HG02571 (cell line): ENCODE data around the gene HDGFL2.
"Not testable (repeated sequence)": the region's sequence is repeated elsewhere in the genome, so short reads cannot be mapped to it uniquely, and the experiment has no call there.

Experiments
- ATAC-seq: cut with Tn5 transposase; IDR thresholded peaks from one replicate; pipeline ENCODE4 v1.9.1; 2021; ENCODE audit warnings: mild to moderate bottlenecking, moderate library complexity; ENCODE audit not compliant: unreplicated experiment

The HDGFL2 gene

DNA sequence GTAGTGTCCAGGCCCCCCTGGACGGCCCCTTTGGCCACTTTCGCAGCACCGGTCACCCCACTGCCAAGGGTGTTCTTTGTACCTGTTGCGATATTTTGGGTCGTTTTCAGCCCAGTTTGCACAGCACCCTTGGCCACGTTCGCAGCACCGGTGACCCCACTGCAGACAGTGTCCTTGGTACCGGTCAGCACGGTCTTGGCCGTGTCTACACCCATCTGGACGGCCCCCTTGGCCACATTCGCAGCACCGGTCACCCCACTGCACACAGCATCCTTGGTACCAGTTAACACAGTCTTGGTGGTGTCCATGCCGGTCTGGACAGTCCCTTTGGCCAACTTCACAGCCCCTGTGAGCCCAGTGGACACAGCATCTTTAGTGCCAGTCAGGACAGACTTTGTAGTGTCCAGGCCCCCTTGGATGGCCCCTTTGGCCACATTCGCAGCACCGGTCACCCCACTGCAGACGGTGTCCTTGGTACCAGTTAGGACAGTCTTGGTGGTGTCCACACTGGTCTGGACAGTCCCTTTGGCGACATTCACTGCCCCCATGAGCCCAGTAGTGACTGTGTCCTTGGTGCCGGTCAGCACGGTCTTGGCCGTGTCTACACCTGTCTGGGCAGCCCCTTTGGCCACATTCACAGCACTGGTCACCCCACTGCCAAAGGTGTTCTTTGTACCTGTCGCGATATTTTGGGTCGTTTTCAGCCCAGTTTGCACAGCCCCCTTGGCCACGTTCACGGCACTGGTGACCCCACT, 39.4 kb downstream of the HDGFL2 start:
- ATAC-seq = no peak

DNA sequence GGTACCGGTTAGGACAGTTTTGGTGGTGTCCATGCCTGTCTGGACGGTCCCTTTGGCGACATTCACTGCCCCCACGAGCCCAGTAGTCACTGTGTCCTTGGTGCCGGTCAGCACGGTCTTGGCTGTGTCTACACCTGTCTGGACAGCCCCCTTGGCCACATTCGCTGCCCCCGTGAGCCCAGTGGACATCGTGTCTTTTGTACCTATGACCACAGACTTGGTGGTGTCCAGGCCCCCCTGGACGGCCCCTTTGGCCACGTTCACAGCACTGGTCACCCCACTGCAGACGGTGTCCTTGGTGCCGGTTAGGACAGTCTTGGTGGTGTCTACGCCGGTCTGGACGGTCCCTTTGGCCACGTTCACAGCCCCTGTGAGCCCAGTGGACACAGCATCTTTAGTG, 40.0 kb downstream of the HDGFL2 start:
- no peak for ATAC-seq

DNA sequence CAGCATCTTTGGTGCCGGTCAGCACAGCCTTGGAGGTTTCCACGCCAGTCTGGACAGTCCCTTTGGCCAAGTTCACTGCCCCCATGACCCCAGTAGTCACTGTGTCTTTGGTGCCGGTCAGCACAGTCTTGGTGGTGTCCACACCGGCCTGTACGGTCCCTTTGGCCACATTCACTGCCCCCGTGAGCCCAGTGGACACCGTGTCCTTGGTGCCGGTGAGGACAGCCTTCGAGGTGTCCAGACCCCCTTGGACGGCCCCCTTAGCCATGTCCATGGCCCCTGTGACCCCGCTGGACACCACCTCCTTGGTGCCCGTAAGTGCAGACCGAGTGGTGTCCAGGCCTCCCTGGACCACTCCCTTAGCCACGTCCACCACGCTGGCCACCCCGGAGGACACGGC, 41.2 kb downstream of the HDGFL2 start:
- ATAC-seq = no peak

DNA sequence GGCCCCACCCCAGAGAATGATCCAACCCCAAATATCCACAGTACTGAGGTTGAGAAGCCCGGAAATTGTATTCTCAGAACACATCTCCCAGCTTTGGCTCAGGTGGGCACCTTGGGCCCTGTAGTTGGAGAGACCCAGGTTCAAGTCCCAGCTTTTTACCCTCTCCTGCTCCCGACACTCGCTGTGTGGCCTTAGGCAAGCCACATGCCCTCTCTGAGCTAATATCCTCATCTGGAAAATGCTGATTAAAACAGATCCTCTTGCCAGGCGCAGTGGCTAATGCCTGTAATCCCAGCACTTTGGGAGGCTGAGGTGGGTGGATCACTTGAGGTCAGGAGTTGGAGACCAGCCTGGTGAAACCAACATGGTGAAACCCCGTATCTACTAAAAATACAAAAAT, 43.6 kb downstream of the HDGFL2 start:
- no peak for ATAC-seq

DNA sequence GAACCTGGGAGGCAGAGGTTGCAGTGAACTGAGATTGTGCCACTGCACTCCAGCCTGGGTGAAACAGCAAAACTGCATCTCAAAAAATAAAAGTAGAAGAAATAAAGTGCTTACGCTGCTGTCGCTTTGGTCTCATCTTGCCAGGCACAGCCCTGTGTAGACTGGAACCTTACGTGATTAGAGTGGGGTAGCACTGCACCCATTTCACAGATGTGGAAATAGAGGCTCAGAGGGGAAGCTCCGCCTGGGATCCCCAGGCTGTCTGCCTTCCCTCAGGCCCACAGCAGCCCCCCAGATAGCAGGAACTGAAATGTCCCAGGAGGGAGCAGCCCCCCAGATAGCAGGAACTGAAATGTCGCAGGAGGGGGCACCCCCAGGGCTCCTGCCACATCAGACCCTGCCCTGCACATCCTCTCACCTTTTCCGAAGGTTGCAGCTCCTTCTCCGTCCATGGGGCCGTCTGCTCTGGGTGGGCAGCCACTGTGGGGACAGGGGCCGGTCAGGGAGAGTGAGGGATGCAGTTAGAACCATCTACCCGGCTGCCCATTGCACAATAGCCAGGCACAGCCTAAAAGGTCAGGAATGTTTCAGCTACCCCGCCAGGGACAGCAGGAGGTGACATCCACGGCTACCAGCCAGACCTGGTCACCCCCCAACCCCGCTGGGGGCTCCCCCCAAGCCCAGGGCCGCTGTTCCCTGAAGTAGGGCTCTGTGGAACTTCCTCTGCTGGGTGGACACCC, 44.3 kb downstream of the HDGFL2 start:
- no peak for ATAC-seq

DNA sequence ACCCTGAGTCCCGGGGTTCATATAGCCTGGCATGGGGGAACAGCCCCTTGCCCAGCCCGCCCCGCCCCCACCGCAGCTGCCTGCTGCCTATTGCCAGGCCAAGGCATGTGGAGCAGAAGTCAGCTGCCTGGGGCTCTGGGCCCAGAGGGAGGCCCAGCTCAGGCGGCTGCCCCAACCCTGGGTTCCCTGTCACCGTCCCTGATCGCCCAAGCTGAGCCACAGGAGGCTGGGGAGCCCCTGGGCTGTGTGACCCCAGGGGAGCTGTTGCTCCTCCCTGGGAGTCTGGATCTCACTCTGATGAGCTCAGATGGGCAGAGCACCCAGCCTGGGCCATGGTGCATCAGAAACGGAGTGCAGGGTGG, 44.8 kb downstream of the HDGFL2 start:
- ATAC-seq = no peak

DNA sequence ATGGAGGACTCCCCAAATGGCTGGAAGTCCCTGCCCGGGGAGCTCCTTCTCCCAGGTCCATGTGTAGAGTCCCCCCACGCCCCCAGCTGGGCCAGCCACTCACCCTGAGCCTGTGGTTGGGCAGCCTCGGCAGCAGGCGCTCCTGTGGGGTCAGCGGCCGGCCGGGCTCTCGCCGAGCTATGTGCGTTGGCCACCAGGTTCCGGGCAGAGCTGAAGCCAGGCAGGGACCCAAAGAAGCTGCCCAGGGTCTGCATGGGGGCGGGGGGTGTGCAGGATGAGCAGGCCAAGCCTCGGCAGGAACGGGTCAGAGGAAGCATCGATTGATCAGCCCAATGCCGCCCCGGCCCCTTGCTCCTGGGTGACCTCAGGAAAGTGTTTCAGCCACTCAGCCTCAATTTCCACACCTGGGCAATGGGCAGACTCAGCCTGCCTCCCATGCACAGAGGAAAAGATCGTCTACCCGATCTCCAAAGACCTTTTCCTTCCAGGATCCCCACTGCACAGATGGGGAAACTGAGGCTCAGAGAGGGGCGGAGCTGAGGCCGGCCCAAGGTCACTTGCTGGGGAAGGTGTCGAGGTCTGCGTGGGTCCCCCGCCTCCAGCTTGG, 45.5 kb downstream of the HDGFL2 start:
- no peak for ATAC-seq

DNA sequence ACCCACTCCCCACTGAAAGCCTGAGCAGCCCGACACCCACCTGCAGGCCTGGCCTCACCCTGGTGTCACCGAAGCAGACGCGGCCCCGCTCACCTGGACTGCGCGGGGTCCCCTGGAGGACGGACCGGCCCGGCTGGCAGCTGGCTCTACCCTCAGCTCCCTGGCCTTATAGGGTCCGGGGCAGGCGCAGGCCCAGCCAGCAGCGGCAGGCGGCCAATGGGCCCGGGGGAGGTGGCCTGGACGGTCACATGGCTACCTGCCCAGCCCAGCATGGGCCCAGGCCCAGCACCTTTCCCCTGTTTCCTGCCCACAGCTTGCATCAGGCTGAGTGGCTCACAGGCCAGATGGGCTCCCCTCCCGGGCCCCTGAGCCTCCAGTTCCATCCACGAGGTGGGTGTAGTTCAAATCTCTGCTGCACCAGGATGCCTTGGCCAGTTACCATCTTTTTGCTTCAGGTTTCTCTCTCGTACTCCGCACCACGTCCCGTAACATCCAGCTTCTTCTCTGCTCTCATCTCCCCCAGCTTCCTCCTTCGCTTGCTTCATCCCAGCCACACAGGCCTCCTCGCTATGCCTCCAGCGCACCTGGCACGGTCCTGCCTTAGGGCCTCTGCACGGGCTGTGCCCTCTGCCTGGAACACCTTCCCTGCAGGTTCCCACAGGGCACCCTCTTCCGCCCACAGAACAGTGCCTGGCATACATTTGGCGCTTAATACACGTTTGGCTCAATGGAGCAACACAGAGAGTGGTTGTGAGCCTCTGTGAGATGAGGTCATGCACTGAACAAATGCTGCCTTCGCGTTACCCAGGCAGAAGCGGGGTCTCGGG, 46.5 kb downstream of the HDGFL2 start, which contains the start of gene PLIN4:
TSS of gene PLIN4 (minus strand) at position 142 of the 827 bp plus-strand sequence. CDS start 214 bp downstream, outside the sequence.
- no peak for ATAC-seq

DNA sequence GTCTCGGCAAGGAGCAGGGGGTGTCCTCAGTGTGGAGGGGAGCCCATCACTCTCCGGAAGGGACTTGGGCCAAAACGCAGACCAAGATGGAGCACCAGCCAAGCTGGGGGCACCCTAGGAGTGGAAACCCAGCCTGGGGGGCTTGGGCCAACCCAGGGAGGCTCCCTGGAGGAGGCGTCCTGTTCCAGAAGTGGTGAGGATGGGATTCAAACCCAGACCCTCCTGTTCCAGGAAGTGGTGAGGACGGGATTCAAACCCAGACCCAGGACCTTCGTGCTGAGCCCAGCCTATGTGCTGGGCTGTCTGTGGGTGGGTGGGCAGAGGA, 47.0 kb downstream of the HDGFL2 start:
- ATAC-seq = no peak

DNA sequence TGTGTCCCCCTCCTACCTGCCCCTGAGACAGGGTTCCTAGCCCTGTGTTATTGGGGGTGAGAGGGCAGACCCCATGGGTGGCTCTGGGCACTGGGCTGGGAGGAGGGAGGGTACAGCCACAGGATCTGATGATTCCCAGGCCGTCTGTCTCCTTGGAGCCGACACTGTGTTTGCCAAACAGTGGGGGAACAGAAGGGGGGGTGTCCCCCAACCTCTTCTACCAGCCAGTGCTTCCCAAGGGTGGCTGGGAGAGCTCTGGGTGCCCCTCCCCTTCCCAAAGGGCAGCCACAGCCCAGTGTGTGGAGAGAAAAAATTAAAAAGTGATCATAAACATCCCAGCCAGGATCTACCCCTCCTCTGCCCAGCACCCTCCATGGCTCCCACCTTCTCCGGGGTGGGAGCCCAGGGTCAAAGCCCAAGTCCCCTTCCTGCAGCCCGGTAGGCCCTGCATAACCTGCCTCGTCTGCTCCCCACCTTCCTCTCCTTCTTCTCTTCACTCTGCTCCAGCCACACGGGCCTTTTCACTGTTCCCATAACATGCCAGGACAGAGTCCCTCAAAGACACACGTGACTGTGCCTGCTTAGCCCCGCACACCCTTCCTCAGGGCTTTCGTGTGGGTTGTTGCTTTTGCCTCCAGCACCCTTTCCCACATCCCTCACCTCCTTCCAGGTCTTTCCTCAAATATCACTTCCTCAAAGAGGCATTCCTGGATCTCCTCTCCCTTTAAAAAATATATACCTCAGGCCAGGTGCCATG, 47.6 kb downstream of the HDGFL2 start:
- ATAC-seq = no peak

DNA sequence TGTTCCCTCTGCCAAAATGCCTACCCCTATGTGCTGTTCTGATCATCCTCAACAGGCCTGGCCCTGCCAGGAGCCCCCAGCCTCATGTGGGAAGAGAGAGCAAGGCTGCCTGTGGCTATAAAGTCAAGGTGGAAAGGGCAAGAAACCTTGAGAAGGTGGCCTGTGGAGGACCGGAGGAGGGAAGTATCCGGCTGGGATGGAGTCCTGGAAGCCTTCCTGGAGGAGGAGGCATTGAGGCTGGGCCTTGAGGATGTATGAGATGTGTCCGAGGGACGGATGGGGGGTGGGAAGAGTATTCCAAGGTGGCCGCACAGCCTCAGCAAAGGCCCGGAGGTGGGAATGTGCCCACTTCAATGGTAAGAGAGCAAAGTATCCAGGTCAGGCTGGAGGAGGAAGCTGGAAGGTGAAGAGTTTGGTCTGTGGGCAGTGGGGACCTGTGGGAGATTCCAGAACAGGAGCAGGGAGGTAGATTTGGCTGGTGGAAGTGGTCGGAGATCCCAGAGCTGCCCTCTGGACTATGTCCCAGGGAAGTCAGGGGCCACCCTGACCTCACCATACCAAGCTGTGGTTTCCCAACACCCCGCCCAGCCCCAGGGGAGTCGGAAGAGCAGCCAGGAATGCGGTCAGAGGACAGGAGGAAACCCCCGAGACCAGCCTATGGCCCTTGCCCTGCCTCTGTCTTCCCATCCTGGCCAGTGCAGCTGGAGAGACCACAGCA, 49.2 kb downstream of the HDGFL2 start:
- no peak for ATAC-seq

DNA sequence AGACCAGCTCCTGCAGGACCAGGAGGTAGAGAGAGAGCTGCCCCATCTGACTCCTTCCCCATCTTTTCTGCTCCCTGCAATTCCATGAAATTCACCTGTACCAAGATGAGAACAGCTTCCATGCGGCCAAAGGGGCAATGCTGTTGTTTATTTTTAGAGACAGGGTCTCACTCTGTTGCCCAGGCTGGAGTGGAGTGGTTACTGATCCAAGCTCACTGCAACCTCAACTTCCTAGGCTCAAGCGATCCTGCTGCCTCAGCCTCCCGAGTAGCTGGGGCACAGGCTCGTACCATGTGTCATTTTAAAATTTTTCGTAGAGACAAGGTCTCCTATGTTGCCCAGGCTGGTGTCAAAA, 49.8 kb downstream of the HDGFL2 start:
- no peak for ATAC-seq

DNA sequence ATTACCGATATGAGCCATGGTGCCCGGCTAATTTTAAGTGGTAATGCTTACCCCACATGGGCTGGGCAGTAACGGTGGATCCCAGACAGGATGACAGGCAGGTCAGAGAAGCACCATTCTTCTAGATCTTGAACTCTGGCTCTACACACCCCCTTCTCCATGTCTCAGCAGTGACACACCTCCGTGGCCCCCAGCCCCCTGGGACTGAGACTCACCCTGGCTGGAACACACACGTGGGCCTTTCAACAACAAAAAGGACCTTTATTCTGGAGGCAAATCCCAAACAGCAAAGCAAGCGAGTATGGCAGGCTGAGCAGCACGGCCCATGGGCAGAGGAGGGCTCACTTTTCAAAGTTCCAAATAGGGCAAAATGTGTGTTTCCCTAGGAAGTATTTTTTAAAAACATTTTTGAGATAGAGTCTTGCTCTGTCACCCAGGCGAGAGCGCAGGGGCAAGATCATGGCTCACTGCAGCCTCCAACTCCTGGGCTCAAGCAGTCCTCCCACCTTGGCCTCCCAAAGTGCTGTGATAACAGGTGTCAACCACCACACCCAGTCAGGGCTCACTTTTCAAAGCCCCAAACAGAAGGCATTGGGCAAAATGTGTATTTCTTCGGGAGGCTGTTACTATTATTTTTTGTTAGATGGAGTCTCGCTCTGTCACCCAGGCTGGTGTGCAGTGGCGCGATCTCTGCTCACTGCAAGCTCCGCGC, 50.4 kb downstream of the HDGFL2 start:
- ATAC-seq = no peak

DNA sequence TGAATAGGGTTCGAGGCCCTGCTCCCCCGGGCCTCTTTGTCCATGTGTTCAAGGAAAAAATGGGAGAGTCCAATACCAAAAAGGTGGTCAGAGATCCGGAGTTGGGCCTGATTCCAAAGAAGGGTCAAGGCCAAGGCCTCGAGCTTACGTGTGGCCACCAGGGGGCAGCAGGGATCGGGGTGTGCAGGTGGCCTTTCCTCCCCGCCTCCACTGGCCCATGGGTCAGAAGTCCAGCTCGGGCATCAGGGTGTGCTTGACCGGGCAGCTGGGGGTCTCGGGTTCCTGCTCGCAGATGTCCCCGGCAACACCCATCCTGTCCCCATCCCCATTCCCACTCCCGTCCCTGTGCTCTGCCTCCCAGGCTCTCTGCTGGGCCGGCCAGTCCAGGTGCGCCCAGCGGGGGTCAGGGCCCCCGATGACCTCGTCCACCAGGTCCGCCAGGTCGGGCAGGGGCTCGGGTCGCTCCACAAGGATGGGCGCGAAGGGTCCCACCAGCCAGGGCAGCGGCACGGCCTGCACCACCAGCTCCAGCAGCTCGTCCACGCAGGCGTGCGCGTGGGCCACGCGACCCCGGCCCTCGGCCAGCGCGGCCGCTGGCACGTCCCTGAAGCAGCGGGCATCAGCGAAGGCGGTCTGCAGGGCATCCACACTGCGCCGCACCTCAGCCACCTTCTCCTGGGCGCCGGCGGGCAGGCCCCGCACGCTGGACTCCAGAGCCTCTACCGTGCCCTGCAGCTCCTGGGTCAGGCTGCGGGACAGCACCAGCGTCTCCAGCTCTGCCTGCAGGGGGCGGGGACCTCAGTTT, 51.4 kb downstream of the HDGFL2 start:
- ATAC-seq = no peak

DNA sequence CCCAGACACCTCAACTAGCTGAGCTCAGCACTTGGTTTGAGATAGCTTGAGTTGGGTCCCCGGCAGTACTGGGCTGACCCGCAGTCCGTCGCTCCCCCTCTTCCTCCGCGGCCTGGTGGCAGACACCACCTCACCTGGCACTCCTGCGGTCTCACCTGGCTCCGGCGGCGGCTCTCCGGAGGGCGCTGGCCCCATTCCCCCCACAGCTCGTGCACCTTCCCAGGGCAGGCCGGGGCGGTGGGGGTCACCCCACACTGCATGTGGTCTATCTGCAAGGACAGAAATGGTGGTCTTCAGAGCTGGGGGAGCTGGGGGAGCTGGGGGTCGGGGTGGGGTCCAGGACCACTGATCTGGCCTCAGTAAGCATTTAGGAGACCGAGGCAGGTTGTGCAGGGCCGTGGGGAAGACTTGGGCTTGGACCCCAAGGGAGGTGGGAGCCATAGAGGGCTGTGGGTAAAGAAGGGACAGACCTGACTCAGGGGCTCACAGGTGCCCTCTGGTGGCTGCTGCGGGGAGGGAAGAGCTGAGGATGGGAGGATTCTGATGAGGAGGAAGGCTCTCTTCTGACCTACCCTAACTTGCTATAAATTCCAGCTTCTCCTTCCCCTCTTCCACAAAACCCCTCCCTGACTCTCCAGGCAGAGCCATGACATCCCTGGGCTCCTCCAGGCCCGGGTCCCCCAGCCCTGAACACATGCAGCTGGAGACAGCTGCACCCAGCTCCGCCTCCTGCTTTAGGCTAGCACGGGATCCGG, 52.9 kb downstream of the HDGFL2 start:
- ATAC-seq = no peak

DNA sequence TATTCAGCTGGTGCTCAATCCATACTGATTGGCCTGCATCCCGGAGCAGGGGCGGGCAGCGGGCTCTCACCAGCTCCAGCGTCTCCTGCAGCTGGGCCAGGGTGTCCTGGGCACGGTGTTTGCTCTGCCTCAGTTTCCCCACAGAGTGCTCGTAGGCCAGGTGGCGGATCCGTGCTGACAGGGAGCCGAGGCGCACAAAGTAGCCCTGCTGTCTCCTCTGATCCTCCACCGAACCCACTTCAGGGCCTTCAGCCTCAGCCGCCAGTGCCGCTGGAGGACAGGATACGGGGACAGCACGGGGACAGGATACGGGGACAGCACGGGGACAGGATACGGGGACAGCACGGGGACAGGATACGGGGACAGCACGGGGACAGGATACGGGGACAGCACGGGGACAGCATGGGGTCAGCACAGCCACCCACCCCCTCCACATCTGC, 53.5 kb downstream of the HDGFL2 start:
- no peak for ATAC-seq

DNA sequence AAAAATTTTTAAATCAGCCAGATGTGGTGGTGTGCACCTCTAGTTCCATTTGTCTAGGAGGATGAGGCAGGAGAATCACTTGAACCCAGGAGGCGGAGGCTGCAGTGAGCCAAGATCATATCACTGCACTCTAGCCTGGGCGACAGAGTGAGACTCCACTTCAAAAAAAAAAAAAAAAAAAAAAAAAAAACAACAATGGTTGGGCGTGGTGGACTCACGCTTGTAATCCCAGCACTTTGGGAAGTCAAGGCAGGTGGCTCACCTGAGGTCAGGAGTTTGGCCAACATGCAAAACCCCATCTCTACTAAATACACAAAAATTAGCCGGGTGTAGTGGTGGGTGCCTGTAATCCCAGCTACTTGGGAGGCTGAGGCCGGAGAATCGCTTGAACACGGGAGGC, 55.3 kb downstream of the HDGFL2 start:
- ATAC-seq = not testable (repeated sequence)

DNA sequence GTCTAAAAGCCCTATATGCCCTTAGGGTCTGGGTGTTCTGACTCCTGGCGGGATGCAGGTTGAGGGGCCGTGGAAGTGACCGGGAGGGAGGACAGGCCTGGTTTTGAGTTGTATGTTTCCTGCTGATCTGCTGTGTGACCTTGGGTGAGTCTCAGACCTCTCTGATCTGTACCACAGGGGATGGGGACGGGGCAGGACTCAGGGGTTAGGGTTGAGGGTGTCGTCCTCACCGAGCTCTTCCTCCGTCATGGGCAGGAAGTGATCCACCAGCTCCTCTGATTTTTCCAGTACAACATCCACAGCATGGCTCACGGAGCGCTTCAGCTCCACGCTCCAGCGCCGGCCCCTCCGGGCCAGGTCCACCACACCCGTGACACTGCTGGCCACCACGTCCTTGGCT, 56.7 kb downstream of the HDGFL2 start:
- no peak for ATAC-seq
